HTR-8/SVneo (cell line): Measurements from ENCODE around the gene KIAA1614.
A peak's percentile ranks its signal among the peaks of the same experiment; 100 is the strongest.

Source experiments
- DNase-seq: peaks from one replicate; pipeline ENCODE4 v3.0.0; 2011; ENCODE audit warnings: low spot score, mixed read lengths; ENCODE audit not compliant: insufficient read length
- FAIRE-seq: peaks from 2 replicates; lab custom pipeline; 2011; peaks lifted over from hg19 to GRCh38; lab: Jason Lieb, UNC

KIAA1614 gene, protein sequence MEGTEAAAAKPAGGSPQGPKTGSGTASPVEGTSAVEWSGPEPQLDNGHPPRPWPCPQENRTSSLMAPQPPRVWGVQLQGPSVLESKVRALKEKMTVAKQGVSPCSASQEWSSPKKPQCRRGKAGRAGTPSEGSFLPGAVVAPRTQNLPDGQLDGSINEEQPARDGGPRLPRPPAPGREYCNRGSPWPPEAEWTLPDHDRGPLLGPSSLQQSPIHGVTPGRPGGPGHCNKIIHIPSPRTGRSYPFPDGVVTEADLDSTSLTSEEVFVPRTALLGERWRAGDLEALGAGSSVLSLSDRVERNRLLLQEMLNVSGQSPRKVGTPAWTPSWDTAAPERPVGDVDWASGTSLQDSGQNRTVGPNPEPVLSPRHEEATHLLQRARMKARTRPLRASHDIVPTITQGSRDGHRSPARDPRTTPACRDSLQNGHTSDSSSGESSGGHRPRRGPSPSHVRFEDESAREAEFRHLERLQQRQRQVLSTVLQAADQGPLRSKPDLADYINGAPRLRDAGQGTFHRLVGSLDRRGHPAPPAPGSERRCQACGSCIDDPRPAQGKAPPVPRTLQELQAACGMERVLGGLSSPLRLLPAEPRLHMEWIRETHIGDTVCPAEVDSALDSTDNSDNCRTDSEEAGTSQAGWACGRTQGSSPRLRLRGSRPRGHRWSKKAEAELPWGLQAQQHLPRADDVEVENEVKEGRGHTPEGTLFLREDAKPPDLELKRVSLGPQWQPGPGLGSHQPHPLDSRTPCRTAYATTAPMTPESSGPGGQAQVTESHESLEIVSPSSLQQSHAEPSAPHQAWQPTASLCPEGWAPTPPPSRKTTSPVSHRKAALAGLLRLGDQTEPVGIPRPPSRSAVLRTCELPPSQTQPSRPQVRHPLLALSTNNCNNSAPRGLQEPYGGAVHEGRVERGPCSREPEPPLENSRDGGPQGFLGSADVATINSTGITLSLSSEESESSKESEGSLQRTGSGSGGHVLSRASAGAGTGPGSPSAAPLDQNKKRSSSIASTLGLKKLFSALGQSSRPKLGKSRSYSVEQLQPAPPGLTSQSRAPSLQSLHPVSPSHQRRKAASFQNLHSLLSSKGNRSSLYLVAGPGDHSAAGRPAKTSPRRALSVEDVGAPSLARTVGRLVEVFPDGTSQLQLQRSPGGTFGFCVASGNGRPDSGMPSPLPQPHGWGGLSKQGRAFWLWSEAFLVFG

DNA sequence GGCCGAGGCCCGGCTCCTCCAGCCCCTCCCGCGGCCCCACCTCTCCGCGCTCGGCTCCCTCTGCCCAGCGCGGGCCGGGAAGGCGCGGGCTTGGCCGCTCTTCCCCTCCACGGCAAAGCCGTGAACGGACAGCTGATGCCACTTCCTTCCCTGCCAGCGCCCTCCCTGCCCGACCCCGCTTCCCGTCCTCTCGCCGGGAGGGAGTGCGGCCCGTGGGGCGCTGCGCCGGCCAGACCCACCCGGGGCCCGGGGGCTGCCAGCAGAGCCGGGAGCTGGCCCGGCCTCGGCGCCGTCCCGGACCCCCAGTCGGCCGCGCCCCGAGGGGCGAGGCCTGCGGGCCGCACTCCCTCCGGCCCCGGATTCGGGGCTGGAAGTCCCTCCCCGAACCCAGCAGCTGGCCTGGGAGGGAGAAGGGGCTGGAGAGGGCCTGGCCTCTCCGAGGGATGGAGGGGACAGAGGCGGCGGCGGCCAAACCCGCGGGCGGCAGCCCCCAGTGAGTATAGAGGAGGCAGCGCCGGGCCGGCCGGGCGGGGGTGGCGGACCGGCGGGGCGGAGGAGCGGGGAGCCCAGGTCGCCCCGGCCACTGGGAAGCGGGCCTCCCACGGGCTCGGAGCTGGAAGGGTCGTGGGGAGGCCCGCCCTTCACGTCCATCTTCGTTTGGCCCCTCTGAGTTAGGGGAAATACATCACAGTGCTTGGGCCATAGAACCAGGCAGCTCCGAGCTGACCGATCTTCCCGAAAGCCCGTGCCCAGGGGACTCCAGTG lies at the start of gene KIAA1614:
Gene KIAA1614, plus strand, starts transcription at position 97 of the 765 bp plus-strand sequence. Its CDS starts 347 bp downstream, at position 444.
- DNase-seq (peak; percentile 43), FAIRE-seq (peak; percentile 26)

DNA sequence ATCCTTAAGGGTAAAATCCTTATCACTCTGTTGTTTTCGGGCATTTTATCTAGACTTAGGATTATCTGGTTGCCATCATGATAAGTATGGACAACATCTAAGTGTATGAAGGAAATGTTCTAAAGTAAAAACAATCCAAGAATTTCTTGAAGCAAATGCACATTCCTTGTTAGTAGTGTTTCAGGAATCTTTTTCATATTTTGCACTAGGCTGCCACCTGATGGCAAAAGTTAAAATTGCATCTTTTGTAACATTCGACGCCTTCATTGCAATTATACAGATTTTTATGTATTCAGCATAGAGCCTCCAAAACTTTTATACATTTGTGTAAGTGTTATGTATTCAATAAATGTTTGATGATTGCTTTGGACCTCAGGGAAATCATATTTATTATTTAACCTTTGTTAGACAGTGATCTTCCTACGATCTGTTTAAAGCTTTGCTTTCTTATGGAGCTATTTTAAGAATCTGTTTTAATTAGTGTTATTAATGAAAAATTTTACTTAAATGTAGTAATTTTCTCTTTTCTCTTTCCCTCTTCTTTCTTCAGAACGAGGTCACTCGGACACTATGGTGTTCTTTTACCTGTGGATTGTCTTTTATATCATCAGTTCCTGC lies 49.4 kb upstream of the KIAA1614 start:
- DNase-seq = peak; percentile 43
- FAIRE-seq = no peak

DNA sequence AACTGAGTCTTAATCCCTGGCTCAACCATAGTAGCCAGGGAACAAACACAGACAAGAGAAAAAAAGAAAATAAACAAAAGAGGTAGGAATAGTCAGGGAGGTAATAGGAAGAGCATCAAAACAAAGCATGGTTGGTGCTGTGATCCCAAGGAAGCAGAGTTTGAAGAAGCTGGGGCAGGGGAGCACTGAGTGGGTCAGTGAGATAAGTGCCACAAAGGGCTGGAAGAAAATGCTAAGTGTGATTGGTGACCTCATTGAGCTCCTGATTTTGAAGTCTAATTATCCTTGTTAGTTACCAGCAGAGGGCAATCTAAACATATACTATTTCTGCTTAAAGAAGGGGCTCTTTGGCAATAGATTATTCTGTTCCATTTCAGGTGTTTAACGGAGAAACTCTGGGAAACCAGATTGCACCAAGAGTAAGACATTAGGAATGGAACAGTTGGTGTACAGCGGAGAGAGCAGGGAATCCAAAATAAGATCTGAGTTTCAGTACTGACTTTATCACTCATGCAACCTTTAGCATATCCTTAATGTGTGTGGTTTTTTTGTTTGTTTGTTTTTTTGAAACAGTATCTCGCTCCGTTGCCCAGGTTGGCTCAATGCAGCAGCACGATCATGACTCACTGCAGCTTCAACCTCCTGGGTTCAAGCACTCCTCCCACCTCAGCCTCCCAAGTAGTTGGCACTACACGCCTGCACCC lies 30.7 kb upstream of the KIAA1614 start:
- FAIRE-seq (no peak), DNase-seq (peak; percentile 60)

DNA sequence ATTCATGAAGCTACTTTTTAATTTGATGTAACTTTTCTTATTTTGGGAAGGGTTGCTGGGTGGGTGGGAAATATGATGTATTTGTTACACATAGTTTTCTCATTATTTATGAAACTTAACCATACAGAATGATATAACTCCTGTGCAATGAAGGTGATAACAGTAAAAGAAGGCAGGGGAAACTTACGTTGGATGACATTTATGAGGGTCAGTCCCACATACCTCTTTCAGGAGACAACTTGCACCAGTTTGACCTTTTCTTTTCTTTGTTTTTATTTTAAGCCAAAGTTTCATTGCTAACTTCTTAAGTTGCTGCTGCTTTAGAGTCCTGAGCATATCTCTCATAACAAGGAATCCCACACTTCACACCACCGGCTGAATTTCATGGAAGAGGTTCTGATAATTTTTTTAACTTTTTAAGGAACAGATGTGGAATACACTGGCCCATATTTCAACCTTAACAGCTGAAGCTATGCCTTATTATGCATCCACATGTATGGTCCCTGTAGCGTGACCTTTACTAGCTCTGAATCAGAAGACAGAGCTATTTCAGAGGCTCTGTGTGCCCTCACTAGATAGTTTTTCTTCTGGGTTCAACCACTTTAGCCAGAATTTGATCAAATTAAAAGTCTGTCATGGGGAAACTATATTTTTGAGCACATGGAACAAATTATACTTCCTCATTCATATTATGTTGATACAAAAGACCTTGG lies 28.0 kb upstream of the KIAA1614 start:
- no peak for FAIRE-seq
- DNase-seq = no peak

DNA sequence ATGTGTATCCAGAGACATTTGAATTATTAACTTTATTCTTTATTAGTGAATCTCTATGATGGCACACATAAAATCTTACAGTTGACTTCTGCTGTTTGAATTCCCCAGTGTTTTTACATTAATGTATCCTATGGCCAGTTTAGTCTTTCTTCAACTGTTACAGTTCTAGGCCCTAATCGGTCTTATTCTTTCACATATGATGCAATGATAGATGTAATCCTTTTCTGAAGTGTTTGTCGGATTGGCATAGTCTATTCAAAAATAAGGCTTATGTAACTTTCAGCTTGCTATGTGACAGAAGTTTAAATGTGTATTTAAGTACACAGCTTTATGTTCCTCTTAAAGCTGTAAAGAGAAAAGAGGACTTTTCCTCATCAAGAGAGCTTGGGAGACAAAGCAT lies 26.4 kb upstream of the KIAA1614 start:
- FAIRE-seq (no peak), DNase-seq (no peak)

DNA sequence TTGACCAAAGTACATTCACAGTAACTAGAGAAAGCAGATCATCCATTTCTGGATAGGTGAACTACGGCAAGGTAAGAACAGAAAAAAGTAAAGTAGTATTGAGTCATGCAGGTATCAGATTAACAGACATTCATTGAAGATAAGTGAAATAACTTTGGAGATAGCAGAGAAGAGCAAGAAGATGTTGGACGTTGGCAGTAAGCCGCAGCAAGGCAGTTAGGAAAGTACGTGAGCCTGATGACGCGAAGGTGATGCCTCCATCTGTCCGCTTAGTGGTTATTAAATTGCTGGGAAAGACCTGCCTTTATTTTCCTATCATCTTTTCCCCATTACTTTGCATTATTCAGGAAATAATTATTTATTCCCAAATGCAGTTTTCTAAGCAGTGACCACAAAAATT lies 24.9 kb upstream of the KIAA1614 start:
- FAIRE-seq = no peak

DNA sequence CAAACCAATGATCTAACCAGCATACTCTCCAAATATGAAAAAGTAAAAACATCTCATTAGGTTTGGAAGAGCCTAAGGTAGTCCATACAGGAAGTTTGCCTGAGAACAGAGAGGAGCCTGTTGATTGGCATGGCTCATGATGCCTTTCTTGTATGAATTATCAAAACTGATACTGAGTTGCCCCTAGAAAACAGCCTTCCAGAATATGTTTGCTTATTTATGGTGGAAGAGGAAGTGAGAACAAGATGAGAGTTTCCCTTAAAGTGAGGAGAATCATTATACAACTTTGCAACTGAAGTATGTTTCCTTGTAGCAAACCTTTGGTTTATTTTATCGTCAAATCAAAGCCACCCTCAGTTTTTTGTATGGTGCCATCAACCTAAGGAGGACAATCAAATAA lies 23.8 kb upstream of the KIAA1614 start:
- FAIRE-seq (no peak), DNase-seq (no peak)

More for the DNA sequence above, 24.9 kb upstream of the KIAA1614 start:
- no peak for DNase-seq

DNA sequence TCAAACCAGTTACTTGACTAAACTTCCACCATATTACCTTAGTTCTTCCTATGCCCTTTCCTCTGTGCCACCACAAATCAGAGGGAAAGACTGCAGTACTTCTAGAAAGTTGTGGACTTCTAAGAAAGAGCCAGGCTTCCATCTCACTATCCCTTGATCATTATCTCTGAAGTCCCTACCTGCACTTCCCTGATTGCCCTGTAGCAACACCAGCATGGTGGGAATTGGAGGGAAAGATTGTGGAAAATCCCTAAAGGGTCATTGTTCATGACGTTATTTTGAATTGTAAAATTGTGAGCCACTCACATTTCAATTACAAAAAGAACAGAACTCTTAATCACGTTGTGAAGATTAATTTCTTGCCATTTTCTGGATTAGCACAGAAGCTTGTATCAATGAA lies 23.4 kb upstream of the KIAA1614 start:
- DNase-seq (no peak), FAIRE-seq (no peak)

DNA sequence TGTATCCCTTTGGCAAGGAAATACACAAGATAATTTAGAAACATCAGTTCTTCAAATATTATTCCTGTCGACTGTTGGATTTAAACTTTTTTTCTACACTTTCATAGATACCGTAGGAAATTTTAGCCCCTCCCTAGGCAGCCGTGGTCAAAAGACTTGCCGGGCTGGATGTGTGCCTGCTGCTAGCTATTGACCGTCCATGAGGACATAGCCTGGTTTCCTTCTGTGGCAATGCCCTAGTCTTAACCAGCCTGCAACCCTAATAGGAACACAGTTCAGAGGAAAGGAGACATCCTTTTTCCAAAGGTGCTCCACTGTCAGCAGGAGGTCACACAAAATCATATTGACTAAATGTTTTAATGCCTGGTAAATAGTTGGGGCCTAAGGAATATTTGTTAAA lies 20.4 kb upstream of the KIAA1614 start:
- no peak for FAIRE-seq

DNA sequence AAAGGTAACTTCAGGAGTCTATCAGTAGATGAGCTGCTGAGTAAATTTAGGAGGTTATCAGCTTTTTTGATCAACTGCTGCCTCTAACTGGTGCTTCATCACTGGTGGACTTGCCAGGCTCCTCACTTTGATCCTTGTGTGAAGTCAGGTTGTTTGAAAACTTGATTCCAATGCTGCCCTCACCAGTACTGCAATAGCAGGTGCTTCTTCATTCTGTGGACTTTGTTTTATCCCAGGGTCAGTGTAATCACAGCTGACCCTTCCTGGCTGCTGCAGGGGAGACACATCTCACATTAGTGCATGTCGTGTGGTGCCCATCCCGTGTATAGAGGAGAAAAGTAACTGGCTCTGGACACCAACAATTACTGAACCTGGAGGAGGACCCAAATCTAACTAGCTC lies 20.0 kb upstream of the KIAA1614 start:
- FAIRE-seq (no peak), DNase-seq (no peak)

More for the DNA sequence above, 20.4 kb upstream of the KIAA1614 start:
- DNase-seq = no peak

DNA sequence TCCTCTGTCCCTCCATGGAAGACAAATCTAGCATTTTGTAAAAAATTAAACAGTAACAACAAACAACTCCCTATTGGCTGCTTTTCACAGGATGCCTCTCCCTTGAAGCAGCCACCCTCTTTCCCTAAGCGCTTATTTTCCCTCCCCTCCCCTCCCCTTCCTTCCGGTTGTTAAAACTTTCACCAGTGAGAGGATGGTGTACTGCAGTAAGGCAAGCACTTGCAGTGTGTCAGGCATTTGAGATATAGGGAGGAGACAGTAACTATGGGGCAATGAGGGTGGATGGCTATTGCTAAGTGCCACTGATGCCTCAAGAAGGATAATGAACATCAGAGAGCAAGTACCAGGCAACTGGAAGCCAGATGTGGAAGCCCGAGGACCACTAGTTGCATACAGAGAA lies 19.1 kb upstream of the KIAA1614 start:
- FAIRE-seq = no peak
- no peak for DNase-seq

DNA sequence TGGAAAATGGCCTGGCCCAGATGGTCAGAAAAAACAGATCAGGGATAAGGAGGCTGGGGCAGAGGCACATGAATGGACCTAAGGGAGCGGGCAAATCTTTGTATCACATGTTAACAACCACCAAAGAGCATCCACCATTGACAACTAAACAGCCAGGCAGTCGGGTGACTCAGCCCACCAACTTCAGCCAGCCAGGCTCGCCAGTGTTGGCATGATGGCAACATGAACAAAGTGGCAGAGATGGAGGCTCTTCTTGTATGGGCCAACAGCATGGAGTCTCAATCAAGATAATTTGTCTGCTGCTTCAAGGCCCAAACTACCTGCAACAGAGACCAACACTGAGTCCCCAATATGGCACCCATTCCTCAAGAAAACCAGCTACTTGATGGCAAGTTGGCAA lies 16.5 kb upstream of the KIAA1614 start:
- FAIRE-seq (no peak), DNase-seq (no peak)

DNA sequence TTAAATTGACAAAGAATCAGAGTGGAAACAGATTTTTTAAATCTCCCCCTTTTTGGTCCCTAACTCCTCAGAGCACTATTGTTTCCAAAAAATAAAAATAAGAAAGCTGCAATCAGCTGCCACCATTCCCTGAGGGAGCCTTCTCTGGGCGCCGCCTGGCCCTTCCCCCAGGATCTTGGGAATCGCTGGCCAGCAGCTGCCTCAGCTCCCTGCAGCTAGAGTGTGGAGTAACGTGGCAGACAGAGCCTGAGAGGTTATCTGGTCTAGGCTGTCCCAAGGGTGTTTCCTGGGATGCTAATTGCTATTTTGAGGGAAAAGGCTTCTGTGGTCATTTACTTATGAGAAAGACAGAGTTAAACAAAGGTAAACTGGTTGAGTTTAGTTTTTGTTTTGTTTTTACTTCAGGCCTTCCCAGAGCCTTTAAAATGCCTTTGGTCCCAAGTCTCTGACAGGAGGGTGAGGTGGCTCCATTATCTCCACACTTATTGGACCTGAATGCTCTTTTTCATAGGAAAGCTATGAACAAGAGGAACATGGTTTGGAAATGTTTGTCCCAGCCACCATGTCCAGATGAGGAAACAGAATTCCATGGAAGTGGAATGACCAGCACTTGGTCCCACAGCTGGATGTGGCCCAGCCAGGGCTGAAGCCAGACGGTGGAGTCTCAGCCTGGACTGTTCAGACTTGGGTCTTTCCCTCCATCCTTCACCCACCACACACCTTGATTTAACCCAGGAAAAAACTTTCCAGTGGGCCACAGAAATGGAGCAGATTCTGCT lies 14.1 kb upstream of the KIAA1614 start:
- no peak for DNase-seq
- no peak for FAIRE-seq

DNA sequence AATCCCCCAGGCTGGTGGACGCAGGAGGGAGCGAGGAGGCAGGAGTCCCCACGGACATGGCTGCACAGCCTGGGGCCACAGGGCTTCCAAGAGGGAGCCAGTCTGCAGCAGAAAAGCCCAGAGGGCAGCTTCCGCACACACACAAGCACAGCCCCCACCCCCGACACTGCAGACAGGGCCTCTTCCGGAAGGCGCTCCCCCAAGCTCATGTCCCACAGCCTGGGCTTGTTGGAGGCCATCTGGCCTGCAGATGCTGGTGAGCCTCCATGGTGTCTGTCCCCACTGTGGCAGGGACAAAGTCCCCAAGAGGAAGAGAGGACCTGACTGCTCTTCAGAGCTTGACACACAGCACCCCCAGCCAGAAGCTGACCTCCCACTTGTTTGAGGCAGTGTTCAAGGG lies 13.4 kb upstream of the KIAA1614 start:
- DNase-seq (no peak), FAIRE-seq (no peak)

DNA sequence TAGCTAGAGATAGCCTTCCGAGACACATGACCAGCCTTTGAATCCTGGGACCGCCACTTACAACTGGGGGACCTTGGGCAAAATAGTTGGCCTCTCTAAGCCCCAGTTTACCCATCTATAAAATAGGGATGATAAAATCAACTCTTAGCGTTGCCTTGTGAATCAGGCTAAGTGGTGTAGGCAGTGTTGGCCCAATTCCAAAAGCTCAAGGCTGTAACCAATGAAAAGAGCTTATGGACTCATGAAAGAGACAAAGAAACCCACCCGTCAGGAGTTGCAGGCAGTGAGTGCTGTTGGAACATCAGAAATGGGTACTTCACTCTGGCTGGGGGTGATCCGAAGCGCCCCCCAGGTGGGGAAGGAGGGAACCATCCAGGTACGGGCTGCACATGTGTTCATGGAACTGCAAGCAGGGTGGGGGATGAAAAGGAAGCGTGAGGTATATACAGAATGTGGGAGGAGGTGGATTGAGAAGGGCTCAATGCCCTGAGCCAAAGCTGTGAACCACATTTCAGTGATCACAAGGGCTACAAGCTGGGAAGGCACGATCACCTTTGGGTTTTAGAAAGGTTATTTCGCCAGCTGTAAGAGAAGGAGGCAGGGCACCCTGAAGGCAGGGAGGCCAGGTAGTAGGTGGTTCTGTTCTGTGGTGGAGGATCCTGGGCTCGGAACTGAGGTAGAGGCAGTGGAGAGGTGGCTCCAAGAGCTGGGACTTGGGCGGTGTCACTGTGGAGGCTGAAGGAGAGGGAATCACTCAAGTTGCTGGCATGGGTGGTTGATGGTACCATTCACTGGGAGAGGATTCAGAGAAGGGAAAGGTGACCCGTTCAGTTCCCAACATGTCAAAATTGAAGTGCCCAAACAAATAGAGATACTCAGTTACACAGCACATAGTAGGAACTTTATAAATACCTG lies 11.4 kb upstream of the KIAA1614 start:
- FAIRE-seq = no peak
- no peak for DNase-seq

DNA sequence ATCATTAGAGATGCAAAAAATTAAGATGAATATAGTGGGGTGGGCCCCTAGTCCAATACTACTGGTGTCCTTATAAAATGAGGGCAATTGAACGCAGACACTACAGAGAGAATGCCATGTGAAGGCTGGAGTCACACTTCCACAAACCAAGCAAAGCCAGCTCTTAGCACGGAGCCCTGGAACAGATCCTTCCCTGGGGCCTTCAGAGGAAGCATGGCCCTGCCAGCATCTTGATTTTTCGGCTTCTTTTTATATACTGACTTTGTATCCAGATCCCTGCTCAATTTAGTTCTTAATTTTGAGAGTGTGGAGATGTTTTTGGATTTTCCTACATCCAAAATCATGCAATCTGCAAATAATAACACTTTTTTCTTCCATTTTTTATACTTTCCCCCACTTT lies 10.2 kb upstream of the KIAA1614 start:
- DNase-seq (no peak), FAIRE-seq (no peak)
